ENCODE data around the gene BCL2L13.

DNA sequence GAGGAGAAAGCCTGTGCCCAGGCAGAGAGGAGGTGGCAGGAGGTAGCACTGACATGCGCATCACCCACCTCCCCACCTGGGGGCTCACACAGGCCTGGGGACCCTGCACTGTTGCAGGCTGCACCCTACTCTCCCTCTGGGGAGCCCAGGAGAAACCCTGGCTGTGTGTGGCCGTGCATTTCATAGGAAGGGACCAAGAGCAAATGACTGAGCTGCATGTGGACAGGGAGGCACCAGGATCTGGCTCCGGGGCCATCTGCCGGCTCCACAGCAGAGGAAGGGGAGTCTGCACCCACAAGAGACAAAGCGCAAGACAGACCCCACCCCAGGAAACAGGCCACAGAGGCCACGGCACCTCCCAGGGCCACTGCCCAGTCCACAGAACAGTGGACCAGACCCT lies 113.0 kb downstream of the BCL2L13 start:
- TF ChIP-seq POLR2A (IDR thresholded peaks at IDR 0.05) (no peak), CTCF (IDR thresholded peaks at IDR 0.05) (no peak)

Data from uterus (tissue), 2 donors.